ENCODE measurements around the gene VAV1. TPM values are rescaled to one million over a fixed set of nuclear protein-coding genes. Genes with fewer than 3 reads are reported as not detected.

The VAV1 gene
- total and polyA plus RNA-seq, 2 of the 13 experiments (the other 11 are each of a cell fraction or from before 2014, with no cell fraction given), result not detected

- Histone ChIP-seq H3K4me1 (ENCODE audit: insufficient read depth, low read length) (no peaks in the 10 kb centered on the region), H3K36me3 (replicated peaks in 1 of 2; ENCODE audit: control insufficient read depth in 1 of 2, insufficient read depth in 2 of 2, low read length in 2 of 2) (no peaks in the 10 kb centered on the region), H3K4me3 (replicated peaks in 1 of 3; ENCODE audit: insufficient read depth in 1 of 3, low read depth in 2 of 3, low read length in 3 of 3) (no peak overlapping the region), H3K9me3 (ENCODE audit: low read length) (peaks cover 6% of the 10 kb centered on the region; the same call in 1 of the 2 replicates), H2AFZ (ENCODE audit: low read length) (no peak overlapping the region), H3K9ac (ENCODE audit: insufficient read depth, low read depth, low read length) (no peak overlapping the region), H3K27me3 (ENCODE audit: control insufficient read depth in 1 of 2, insufficient read depth in 2 of 2, low read length in 2 of 2) (peaks cover 0 to 1% of the 10 kb centered on the region in 2 experiments; a peak in 1 of 5 replicates), H3K4me2 (ENCODE audit: low read depth, low read length) (no peak overlapping the region), H4K20me1 (ENCODE audit: insufficient read depth, low read length) (no peaks in the 10 kb centered on the region), H3K27ac (ENCODE audit: extremely low read length, insufficient read depth, low read length) (no peak overlapping the region), H3K79me2 (ENCODE audit: insufficient read depth, low read length) (no peaks in the 10 kb centered on the region)
- BruUV-seq (replicated peaks), result no TSS peak
- intact Hi-C loops (cut with micrococcal nuclease; ENCODE audit: unreplicated experiment), result no loop called here
- in situ Hi-C loops (cut with HindIII; ENCODE audit: extremely low pct_ligation_motif_present, low pct_unique_long_range_greater_than_20kb), result no loop called here
- CTCF ChIA-PET (ENCODE audit: low intra/inter-chr PET ratio, low total read pairs), result no interaction called here
- POLR2A ChIA-PET, result no interaction called here
- ATAC-seq (no peak), DNase-seq (ENCODE audit: low spot score) (no peak), FAIRE-seq (no peak)
- WGBS (ENCODE audit: low lambda C conversion rate), result 52% methylated on average over 4 of the region's 4 CpGs
- no peak for TF ChIP-seq ZNF749 (CRISPR knock-in tag; IDR thresholded peaks at IDR 0.05; ENCODE audit: borderline replicate concordance)
- TF ChIP-seq ZNF34 (CRISPR knock-in tag; IDR thresholded peaks at IDR 0.05; ENCODE audit: borderline replicate concordance), result no peak
- TF ChIP-seq GABPB1 (CRISPR knock-in tag; IDR thresholded peaks at IDR 0.05), result no peak
- no peak for TF ChIP-seq FOXP4 (CRISPR knock-in tag; IDR thresholded peaks at IDR 0.05)
- TF ChIP-seq NFE2 (CRISPR knock-in tag; IDR thresholded peaks at IDR 0.05), result no peak
- no peak for TF ChIP-seq SRSF4 (IDR thresholded peaks at IDR 0.05; ENCODE audit: low read depth, low read length, poor library complexity, severe bottlenecking)
- no peak for TF ChIP-seq ZNF3 (CRISPR knock-in tag; IDR thresholded peaks at IDR 0.05)
- no peak for TF ChIP-seq PHF8 (CRISPR knock-in tag; IDR thresholded peaks at IDR 0.05)
- no peak for TF ChIP-seq RBM22 (optimal IDR thresholded peaks at IDR 0.05; ENCODE audit: low read length)
Measured at GRCh38 chr19:6793411-6793810, 20.9 kb downstream of the VAV1 start.
